Fibroblast of pulmonary artery (primary cell): ENCODE data around the gene TBX1.

Experiments used
- DNase-seq: peaks from one replicate; pipeline ENCODE4 v3.0.0-alpha.2; 2010; ENCODE audit warnings: low read depth
- H3K4me3 ChIP-seq: replicated peaks from 2 replicates; pipeline ENCODE4 v1.5.1; 2011; ENCODE audit warnings: low read depth, mild to moderate bottlenecking, control low read depth, low read length, moderate library complexity
- TF ChIP-seq, protein P1 (sequence below): IDR thresholded peaks from 2 replicates; pipeline ENCODE4 v1.5.1; 2011; ENCODE audit warnings: mild to moderate bottlenecking, control low read depth, low read length, inconsistent platforms; ENCODE audit errors: missing control alignments

The TBX1 gene

DNA sequence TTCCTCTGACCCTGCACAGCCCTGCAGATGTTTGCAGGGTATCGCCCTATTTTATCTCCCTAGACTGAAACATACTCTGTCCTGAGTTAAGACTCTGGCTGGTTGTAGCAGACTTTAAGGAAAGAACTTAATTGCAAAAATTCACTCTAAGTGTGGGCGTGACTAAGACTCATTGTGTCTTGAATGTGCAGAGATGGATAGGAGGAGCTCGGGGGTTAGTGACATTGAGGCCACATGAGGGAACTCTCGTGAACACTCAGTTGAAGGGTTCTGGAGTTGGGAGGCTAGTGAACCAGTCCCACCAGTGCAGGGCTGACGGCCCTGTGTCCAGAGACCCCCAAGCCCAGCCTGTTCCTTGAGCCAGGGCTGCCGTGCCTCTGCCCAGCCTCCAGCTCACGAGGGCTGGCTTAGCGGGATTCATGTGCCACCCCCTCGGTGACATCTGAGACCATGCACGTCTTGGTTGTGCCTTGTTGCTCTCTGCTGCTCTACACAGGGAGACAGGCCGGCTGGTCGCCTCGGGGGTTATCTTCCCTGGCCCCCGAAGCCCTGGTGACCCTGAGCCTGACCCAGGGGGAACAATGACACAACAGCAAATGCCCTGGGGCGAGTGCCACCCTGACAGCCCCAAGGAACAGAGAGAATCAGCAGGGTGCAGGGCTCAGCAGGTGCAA lies 11.4 kb upstream of the TBX1 start:
- no peak overlapping the region for H3K4me3 ChIP-seq
- DNase-seq: no peak
- TF ChIP-seq, protein P1, sequence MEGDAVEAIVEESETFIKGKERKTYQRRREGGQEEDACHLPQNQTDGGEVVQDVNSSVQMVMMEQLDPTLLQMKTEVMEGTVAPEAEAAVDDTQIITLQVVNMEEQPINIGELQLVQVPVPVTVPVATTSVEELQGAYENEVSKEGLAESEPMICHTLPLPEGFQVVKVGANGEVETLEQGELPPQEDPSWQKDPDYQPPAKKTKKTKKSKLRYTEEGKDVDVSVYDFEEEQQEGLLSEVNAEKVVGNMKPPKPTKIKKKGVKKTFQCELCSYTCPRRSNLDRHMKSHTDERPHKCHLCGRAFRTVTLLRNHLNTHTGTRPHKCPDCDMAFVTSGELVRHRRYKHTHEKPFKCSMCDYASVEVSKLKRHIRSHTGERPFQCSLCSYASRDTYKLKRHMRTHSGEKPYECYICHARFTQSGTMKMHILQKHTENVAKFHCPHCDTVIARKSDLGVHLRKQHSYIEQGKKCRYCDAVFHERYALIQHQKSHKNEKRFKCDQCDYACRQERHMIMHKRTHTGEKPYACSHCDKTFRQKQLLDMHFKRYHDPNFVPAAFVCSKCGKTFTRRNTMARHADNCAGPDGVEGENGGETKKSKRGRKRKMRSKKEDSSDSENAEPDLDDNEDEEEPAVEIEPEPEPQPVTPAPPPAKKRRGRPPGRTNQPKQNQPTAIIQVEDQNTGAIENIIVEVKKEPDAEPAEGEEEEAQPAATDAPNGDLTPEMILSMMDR: no peak

DNA sequence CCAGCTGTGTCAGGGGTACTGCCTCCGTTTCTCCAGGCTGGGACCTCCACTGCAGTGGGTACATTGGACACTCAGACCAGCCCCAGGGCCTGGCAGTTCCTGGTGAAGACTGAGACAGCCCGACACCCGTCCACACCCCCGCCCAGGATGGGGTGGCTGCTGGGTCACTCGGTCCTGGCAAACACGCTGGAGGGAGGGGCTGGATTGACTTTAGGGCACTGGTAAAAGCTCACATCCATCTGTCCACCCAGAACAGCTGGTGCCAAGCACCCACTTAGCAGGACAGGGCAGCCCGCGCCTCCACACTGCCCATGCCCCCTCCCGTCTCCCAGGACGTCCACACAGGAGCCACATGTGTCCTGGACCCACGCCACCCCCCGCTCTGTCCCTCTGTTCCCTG lies 10.7 kb upstream of the TBX1 start:
- DNase-seq: no peak
- TF ChIP-seq, protein P1: no peak
- H3K4me3 ChIP-seq: no peak overlapping the region

DNA sequence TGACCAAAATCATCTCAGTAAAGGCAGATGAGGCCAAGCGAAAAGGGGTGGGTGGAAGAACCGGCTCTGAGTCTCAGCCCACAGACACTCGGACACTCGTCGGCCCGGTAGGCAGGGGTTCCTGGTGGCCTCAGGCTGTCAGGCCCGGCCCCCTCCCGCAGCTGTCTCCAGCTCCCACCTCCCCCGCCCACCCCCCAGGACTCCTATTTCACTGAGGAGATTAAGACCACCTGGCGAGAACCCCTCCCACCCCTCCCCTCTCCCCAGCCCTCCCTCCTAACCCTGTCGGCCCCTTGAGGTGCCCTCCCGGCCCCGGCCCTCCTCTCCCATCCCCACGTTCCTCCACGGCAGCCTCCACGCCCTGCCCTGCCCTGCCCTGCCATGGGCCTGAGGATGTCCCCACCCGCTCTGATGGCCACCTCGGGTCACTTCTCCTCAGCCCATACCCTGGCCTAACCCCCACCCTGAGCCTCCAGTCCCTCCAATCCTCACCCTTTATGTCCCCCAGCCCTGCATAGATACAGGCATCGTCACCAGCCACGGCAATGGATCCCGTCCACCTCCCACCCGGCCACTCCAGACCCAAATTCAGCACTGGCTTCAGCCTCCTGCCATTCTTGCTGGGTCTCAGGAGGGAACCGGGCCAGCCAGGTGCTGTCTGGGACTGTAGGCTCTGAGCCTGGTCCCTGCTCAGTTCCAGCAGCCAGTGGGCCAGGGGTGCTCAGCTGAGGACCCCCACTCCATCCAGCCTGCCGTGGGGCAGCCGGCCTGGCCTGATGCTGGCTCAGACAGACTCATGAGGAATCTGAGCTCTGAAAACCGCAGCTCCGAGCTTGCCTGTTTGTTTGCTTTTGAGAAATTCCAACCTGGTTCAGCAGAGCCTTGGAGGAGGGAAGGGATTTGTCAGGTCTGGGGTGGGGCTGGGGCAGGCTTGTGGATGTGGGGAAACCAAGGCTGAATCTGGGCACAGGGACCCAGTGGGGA lies 9.8 kb upstream of the TBX1 start:
- no peak for DNase-seq

DNA sequence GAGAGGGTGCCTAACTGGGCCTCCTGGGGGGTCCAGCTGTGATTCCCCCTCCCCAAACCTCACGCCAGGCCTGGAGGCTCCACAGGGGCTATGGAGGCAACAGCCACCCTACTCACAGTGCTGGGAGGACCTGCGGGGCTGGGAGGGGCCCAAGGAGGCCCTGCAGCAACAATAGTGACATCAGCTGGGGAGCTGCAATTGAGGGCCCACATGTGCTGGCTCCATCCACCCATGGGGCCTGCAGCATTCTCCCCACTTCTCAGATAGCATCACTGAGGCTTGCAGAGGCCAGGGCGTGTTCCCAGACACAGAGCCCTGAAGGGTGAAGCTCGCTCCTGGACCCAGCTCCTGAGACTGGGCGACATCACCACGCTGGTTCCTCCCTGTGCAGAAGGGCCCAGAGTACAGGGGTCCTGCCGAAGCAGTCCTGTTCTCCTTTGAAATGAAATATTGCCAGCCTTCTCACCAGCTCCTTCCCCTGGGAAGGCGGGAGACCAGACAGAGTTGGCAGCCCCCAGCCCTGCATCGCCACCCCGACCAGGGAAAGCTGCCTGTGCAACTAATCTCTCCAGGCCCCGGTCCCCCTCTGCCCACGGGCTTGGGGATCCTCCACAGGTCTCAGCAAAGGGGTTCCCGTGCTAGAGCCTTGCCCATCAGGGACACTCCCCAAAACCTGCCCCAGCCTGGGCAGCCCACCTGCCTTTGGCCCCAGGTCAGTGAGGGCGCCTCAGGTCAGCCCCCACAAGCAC lies 8.9 kb upstream of the TBX1 start:
- TF ChIP-seq, protein P1: no peak
- no peak overlapping the region for H3K4me3 ChIP-seq
- no peak for DNase-seq

More for the DNA sequence above, 9.8 kb upstream of the TBX1 start:
- H3K4me3 ChIP-seq: no peak overlapping the region
- TF ChIP-seq, protein P1: no peak

DNA sequence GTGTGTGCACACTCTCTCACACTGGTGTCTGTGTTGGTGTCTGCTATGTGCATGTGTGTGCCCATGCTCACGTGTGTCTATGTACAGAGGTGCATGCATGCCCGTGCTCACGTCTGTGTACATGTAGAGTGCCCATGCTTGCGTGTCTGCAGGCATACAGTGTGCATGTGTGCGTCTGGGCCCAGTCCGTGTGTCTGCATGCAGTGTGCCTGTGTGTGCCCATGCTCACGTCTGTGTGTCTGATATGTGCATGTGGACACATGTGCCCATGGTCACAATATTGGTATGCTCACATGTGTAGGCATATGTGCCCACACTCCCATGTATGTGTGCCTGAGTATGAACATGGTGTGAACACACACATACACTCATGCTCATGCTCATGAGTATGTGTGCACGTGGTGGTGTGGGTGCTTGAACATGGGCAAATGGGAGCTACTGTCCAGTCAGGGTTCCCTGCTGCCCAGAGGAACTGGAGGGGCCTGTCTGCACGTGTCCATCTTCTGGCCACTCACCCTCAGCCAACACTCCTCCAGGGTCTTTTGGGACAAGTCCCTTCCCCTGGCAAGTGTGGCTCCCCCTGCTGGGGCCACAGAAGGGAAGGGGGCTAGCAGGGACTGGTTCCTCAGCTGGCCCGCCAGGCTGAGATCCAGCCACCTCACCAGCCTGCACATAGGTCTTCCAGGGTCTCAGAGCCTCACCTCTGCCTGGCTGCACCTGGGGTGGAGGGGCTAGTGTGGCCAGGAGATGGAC lies 7.3 kb upstream of the TBX1 start:
- TF ChIP-seq, protein P1: no peak
- no peak overlapping the region for H3K4me3 ChIP-seq
- DNase-seq: no peak

DNA sequence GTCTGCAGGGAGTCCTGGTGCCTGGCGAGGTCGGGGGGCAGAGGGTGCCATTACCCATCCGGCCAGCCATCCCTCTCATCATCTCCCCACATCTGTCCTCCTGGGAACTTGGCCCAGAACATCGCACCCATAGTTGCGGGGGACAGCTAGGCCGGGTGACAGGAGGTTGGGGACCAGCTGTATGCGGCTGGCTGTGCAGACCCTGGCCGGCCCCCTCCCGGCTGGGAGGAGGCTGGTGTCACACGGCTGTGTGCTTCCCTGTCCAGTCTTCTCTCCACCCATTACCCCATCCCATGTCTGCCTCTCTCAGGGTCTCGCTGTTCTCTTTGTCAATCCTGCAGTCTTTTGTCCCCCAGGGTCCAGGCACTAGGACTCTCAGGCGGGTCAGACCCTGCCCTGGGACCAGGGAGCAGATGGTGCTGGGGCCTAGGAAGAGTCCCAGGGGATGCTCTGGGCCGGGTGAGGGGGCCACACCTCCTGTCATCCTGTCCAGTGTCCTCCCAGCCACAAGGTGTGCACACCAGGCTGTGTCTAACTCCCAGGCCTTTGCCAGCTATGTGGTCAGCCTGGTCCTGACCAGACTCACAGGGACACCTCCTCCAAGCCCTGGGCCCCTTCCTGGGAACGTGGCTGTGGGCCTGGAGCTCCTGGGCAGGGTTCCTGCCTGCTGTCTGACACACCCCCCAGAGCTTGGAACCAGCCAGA lies 6.4 kb upstream of the TBX1 start:
- TF ChIP-seq, protein P1: no peak
- no peak for DNase-seq
- H3K4me3 ChIP-seq: no peak overlapping the region
